ENCODE measurements around the gene SETD5.

SETD5 gene

DNA sequence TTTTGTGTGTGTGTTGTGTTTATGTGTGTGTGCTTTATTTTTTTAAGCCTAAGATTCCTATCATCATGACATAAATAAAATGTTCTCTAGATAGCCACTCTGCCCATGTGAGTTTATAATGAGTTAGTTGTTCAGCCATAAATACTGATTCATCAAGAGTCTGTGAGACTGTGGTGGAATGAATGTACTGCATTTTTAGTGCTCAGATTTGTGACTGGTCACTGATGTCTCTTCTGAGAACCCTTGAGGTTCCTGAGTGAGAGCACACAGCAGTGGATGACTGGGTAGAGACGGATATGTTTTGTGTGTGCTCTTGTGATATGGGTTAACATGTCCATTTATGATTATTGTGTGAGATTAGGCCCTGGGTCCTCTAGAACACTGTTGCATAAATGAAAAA, 51.2 kb downstream of the SETD5 start:
- POLR2A ChIA-PET, result no interaction called here

GRCh38 chr3:9450126-9450525, 52.7 kb downstream of the SETD5 start:
- ChIA-PET CTCF (interaction anchor here (2.9 kb wide), 1 partner anchor 13 kb away, joined by 12 read pairs; no protein-coding TSS in a partner anchor), POLR2A (no interaction called here)
- DNase-seq (ENCODE audit: extremely low spot score), result no peak
- TF ChIP-seq, protein P1, sequence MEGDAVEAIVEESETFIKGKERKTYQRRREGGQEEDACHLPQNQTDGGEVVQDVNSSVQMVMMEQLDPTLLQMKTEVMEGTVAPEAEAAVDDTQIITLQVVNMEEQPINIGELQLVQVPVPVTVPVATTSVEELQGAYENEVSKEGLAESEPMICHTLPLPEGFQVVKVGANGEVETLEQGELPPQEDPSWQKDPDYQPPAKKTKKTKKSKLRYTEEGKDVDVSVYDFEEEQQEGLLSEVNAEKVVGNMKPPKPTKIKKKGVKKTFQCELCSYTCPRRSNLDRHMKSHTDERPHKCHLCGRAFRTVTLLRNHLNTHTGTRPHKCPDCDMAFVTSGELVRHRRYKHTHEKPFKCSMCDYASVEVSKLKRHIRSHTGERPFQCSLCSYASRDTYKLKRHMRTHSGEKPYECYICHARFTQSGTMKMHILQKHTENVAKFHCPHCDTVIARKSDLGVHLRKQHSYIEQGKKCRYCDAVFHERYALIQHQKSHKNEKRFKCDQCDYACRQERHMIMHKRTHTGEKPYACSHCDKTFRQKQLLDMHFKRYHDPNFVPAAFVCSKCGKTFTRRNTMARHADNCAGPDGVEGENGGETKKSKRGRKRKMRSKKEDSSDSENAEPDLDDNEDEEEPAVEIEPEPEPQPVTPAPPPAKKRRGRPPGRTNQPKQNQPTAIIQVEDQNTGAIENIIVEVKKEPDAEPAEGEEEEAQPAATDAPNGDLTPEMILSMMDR (IDR thresholded peaks at IDR 0.05; ENCODE audit: control extremely low read depth, extremely low read depth, low read depth, missing control alignments), result no peak

More for the DNA sequence above, 51.2 kb downstream of the SETD5 start:
- TF ChIP-seq, protein P1 (IDR thresholded peaks at IDR 0.05; ENCODE audit: control extremely low read depth, extremely low read depth, low read depth, missing control alignments), result no peak
- CTCF ChIA-PET, result no interaction called here
- DNase-seq (ENCODE audit: extremely low spot score), result no peak

- ChIA-PET POLR2A (no interaction called here), CTCF (interaction anchor here (1.4 to 2.9 kb wide), 2 partner anchors 13 to 57 kb away, joined by 3 to 12 read pairs; no protein-coding TSS in a partner anchor)
- no peak for DNase-seq (ENCODE audit: extremely low spot score)
- TF ChIP-seq, protein P1 (IDR thresholded peaks at IDR 0.05; ENCODE audit: control extremely low read depth, extremely low read depth, low read depth, missing control alignments), result no peak
Observed at GRCh38 chr3:9450991-9451390, 53.6 kb downstream of the SETD5 start.

GRCh38 chr3:9452417-9452816, 55.0 kb downstream of the SETD5 start:
- ChIA-PET POLR2A (interaction anchor here (0.6 kb wide), 1 partner anchor 1556 kb away, joined by 3 read pairs; no protein-coding TSS in a partner anchor), CTCF (interaction anchor here (1.1 to 2.9 kb wide), 2 partner anchors 15 to 17 kb away, joined by 3 to 12 read pairs; no protein-coding TSS in a partner anchor)
- TF ChIP-seq, protein P1 (IDR thresholded peaks at IDR 0.05; ENCODE audit: control extremely low read depth, extremely low read depth, low read depth, missing control alignments), result no peak
- DNase-seq (ENCODE audit: extremely low spot score), result no peak

DNA sequence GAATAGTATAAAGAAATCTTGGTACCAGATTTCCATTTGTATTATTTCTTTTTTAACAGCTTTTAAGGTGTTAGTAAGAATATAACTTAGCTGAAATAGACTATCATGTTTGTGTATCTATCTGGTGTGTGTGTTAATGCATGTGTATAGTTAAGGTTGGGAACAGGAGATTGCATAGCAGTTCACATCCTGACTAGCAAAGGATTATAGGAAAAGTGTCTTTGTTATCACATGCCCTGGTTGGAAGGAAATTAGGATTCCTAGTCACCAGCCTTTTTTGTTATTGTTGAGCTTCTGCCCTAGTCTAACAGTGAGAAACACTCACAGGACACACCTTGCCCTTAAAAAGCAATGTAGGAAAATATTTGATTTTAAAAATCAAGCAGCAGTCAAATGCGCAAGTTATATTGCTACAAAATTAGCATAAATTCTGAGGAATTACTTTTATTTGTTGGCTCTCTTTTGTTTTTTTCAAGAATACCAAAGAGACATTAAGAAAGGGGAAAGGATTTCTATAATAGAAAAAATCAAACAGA, 58.2 kb downstream of the SETD5 start:
- DNase-seq (ENCODE audit: extremely low spot score), result no peak
- CTCF ChIA-PET, result interaction anchor here (1.2 kb wide), 1 partner anchor 8 kb away, joined by 3 read pairs; no protein-coding TSS in a partner anchor
- POLR2A ChIA-PET, result no interaction called here
- TF ChIP-seq, protein P1 (IDR thresholded peaks at IDR 0.05; ENCODE audit: control extremely low read depth, extremely low read depth, low read depth, missing control alignments), result no peak

- TF ChIP-seq, protein P1 (IDR thresholded peaks at IDR 0.05; ENCODE audit: control extremely low read depth, extremely low read depth, low read depth, missing control alignments), result no peak
- ChIA-PET POLR2A (no interaction called here), CTCF (no interaction called here)
- DNase-seq (ENCODE audit: extremely low spot score), result no peak
Observed at GRCh38 chr3:9467451-9467850, 70.0 kb downstream of the SETD5 start.
